K562 (cell line): ENCODE measurements around the gene PLD5.

Experiments used
- NBN ChIP-seq: fragments of 450-650 bp; IDR thresholded peaks from 2 replicates; pipeline ENCODE4 v1.6.1; 2016; ENCODE audit warnings: low read depth, mild to moderate bottlenecking
- PHF20 ChIP-seq: fragments of 450-650 bp; IDR thresholded peaks from 2 replicates; pipeline ENCODE4 v1.6.1; 2018; ENCODE audit not compliant: partially characterized antibody
- POLR2AphosphoS5 ChIP-seq: IDR thresholded peaks from 2 replicates; pipeline ENCODE4 v1.6.1; 2011; ENCODE audit warnings: mild to moderate bottlenecking, low read depth, low read length, moderate library complexity; ENCODE audit not compliant: control insufficient read depth, insufficient read depth

- TF ChIP-seq PHF20 (no peak), POLR2AphosphoS5 (no peak), NBN (no peak)
Measured at GRCh38 chr1:242449661-242450060, 74.8 kb downstream of the PLD5 start.
